Right renal pelvis (tissue), 4 donors: ENCODE data around the gene COX4I2. TPM values are rescaled to one million over a fixed set of nuclear protein-coding genes. Genes with fewer than 3 reads are reported as not detected.

ENCODE experiments used
- DNase-seq, 4 donors: peaks; one replicate each; pipeline ENCODE4 v3.0.0-alpha.2; 2013; ENCODE audit warnings: low read depth in 4 of 4, low spot score in 3 of 4, missing footprints in 1 of 4
- polyA plus RNA-seq, 4 donors: library from polyadenylated mRNA; unstranded; fragments of 120-200 nt; gene quantifications; one replicate each; pipeline ENCODE4 v1.2.1, GENCODE V29; 2013; ENCODE audit not compliant: insufficient read length in 4 of 4

COX4I2 gene
- polyA plus RNA-seq, 4 donors: 1.8 to 3.2 (median 2.2) TPM

- DNase-seq: no peak
These were observed 51.4 kb downstream of the COX4I2 start for GRCh38 chr20:31689141-31689540.

- DNase-seq: no peak
These were observed 52.5 kb downstream of the COX4I2 start for GRCh38 chr20:31690124-31690666.

- no peak for DNase-seq
These were observed 54.0 kb downstream of the COX4I2 start for GRCh38 chr20:31691646-31692275.

- DNase-seq: no peak
These were observed 55.7 kb downstream of the COX4I2 start for GRCh38 chr20:31693402-31693801.

- DNase-seq: no peak
These were observed 56.4 kb downstream of the COX4I2 start for GRCh38 chr20:31693987-31694661.

Other genes with a start within 250 kb of the COX4I2 start
- not detected for gene DEFB119, start 247.3 kb upstream of the COX4I2 start, polyA plus RNA-seq
- gene DEFB121, start 231.7 kb upstream of the COX4I2 start, polyA plus RNA-seq: not detected
- gene DEFB123, start 197.3 kb upstream of the COX4I2 start, polyA plus RNA-seq: not detected
- gene DEFB124, start 162.8 kb upstream of the COX4I2 start, polyA plus RNA-seq: under 1 TPM in 1 of 4 donors, not detected in 3; 0.12 TPM
- under 1 TPM; 0.61 to 0.95 (median 0.78) TPM for gene REM1, start 162.6 kb upstream of the COX4I2 start, polyA plus RNA-seq
- 100 to 1,000 TPM; 127 to 152 (median 141) TPM for gene HM13, start 123.5 kb upstream of the COX4I2 start, polyA plus RNA-seq
- gene ID1, start 32.6 kb upstream of the COX4I2 start, polyA plus RNA-seq: 100 to 1,000 TPM; 166 to 231 (median 190) TPM
- gene BCL2L1, start 85.0 kb downstream of the COX4I2 start, polyA plus RNA-seq: 10 to 100 TPM; 75.2 to 87.9 (median 85.4) TPM
- 10 to 100 TPM; 46.9 to 50.8 (median 48.5) TPM for gene TPX2, start 101.4 kb downstream of the COX4I2 start, polyA plus RNA-seq
- gene MYLK2, start 181.4 kb downstream of the COX4I2 start, polyA plus RNA-seq: under 1 TPM; 0.44 to 0.94 (median 0.75) TPM
- 1 to 10 TPM; 6.5 to 8.9 (median 7.4) TPM for gene FOXS1, start 207.7 kb downstream of the COX4I2 start, polyA plus RNA-seq
- 10 to 100 TPM; 16.1 to 23.1 (median 19.2) TPM for gene DUSP15, start 232.6 kb downstream of the COX4I2 start, polyA plus RNA-seq
- gene TTLL9, start 232.7 kb downstream of the COX4I2 start, polyA plus RNA-seq: 1 to 10 TPM; 3.1 to 5.6 (median 3.2) TPM